Immature natural killer cell (primary cell): Measurements from ENCODE around the gene MYOCD. TPM values are rescaled to one million over a fixed set of nuclear protein-coding genes. Genes with fewer than 3 reads are reported as not detected.

Experiments used
- DNase-seq, 3 donors: peaks; one replicate each; pipeline ENCODE4 v3.0.0; 2022; ENCODE audit warnings: mixed read lengths in 1 of 3
- H3K27ac Mint-ChIP-seq, 6 donors: one replicate each; pipeline ENCODE4 v1.8.0; 2020; ENCODE audit warnings: mixed read lengths in 6 of 6, mild to moderate bottlenecking in 5 of 6, inconsistent platforms in 4 of 6, moderate library complexity in 3 of 6
- H3K27me3 Mint-ChIP-seq, 3 donors: one replicate each; pipeline ENCODE4 v1.8.0; 2020 to 2021; ENCODE audit warnings: low read depth in 3 of 3, mild to moderate bottlenecking in 3 of 3, mixed read lengths in 3 of 3, moderate library complexity in 3 of 3, inconsistent platforms in 1 of 3
- H3K36me3 Mint-ChIP-seq, 3 donors: one replicate each; pipeline ENCODE4 v1.8.0; 2020; ENCODE audit warnings: mixed read lengths in 3 of 3, inconsistent platforms in 2 of 3, mild to moderate bottlenecking in 2 of 3
- H3K4me1 Mint-ChIP-seq, 2 donors: one replicate each; pipeline ENCODE4 v1.8.0; 2020; ENCODE audit warnings: inconsistent platforms in 2 of 2, mild to moderate bottlenecking in 2 of 2, mixed read lengths in 2 of 2, moderate library complexity in 1 of 2
- H3K4me3 Mint-ChIP-seq, 5 donors: one replicate each; pipeline ENCODE4 v1.8.0; 2020; ENCODE audit warnings: mild to moderate bottlenecking in 5 of 5, mixed read lengths in 5 of 5, inconsistent platforms in 3 of 5, moderate library complexity in 3 of 5
- H3K9me3 Mint-ChIP-seq, 6 donors: one replicate each; pipeline ENCODE4 v1.8.0; 2020; ENCODE audit warnings: mild to moderate bottlenecking in 6 of 6, mixed read lengths in 6 of 6, inconsistent platforms in 4 of 6, moderate library complexity in 3 of 6
- polyA plus RNA-seq, 3 donors: library from polyadenylated mRNA; unstranded; fragments of 300-500 nt; fragmentation: Illumina TruSeq; gene quantifications; one replicate each; pipeline ENCODE4 v1.2.3, GENCODE V29; 2021

Gene MYOCD
- polyA plus RNA-seq, 3 donors from 2014 or later, result not detected

- Mint-ChIP-seq H3K4me1 (no peaks in the 10 kb centered on the region), H3K4me3 (no peak overlapping the region), H3K36me3 (no peaks in the 10 kb centered on the region), H3K9me3 (peaks cover 2 to 40% (median 9%) of the 10 kb centered on the region in 6 donors), H3K27me3 (peaks cover 0 to 2% (median 0%) of the 10 kb centered on the region in 3 donors), H3K27ac (no peak overlapping the region)
- DNase-seq, result no peak
Observed at GRCh38 chr17:12812877-12813276, 147.2 kb downstream of the MYOCD start.

- Mint-ChIP-seq H3K36me3 (no peaks in the 10 kb centered on the region), H3K9me3 (peaks cover 2 to 38% (median 8%) of the 10 kb centered on the region in 6 donors), H3K27ac (no peak overlapping the region), H3K27me3 (peaks cover 0 to 2% (median 0%) of the 10 kb centered on the region in 3 donors), H3K4me1 (no peaks in the 10 kb centered on the region), H3K4me3 (no peak overlapping the region)
- DNase-seq, result no peak
Observed at GRCh38 chr17:12813664-12814063, 148.0 kb downstream of the MYOCD start.

DNA sequence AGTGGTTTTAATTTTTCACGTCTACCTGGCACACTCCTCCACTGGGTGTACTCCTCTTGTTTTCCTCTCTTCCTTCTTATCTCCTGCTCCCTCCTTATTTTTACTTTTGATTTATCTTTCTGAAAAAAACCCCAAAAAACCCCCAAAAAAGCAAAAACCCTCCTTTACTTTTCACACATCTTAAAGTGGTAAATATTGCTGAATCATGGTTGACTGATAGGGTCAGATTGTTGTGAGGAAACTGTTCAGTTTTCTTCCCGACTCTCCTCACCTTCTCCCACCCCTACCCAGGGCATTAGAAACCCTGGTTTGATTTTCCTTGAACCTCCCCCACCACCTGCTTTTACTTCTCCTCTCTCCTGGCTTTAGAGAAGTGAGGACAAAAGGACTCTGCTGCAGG is 149.0 kb downstream of the MYOCD start:
- Mint-ChIP-seq H3K27ac (no peak overlapping the region), H3K36me3 (no peaks in the 10 kb centered on the region), H3K4me1 (no peaks in the 10 kb centered on the region), H3K27me3 (peaks cover 0 to 2% (median 0%) of the 10 kb centered on the region in 3 donors), H3K4me3 (no peak overlapping the region), H3K9me3 (peaks cover 0 to 28% (median 2%) of the 10 kb centered on the region in 6 donors)
- no peak for DNase-seq

DNA sequence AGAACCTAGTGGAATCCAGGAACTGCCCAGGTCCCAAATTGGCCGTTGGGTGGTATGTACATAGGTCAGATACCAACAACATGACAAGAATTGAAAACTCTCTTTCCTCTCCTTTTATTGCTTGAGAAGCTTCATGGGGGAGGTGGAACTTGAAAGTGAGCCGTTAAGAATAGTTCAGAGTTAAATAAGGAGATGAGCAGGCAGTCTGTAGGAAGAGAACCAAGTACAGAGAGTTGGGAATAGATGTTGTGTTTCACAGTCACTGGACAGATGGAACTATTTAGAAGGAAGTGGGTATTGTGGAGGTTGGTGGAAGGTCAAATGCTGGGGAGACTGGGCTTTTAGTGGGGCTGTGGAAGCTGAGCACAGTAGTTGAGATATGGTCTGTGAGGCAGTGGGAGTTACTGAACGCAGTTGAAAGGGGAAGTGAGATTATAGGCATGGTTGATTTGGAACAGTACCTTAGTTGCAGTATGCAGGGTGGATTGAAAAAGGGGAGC is 150.0 kb downstream of the MYOCD start:
- Mint-ChIP-seq H3K36me3 (no peaks in the 10 kb centered on the region), H3K9me3 (peaks cover 0 to 22% (median 1%) of the 10 kb centered on the region in 6 donors), H3K4me1 (no peaks in the 10 kb centered on the region), H3K4me3 (no peak overlapping the region), H3K27ac (no peak overlapping the region), H3K27me3 (peaks cover 0 to 2% (median 0%) of the 10 kb centered on the region in 3 donors)
- no peak for DNase-seq

Other genes with a start within 250 kb of the MYOCD start
- under 1 TPM in 1 of 3 donors, not detected in 2; 0.13 TPM for gene ARHGAP44, start 123.6 kb downstream of the MYOCD start, polyA plus RNA-seq